Spleen (tissue), 7 donors: ENCODE measurements around the gene AKAP6.

Experiments
- POLR2A ChIP-seq, 3 donors: fragments of 450-650 bp; IDR thresholded peaks; one replicate each; pipeline ENCODE4 v1.5.1; 2017; ENCODE audit warnings: antibody characterized with exemption in 3 of 3, mild to moderate bottlenecking in 1 of 3
- POLR2AphosphoS5 ChIP-seq, 3 donors: sonication (generic); formaldehyde crosslinking; IDR thresholded peaks; one replicate each; pipeline ENCODE4 v1.5.1; 2017; ENCODE audit warnings: antibody characterized with exemption in 3 of 3
- TF ChIP-seq, protein P1 (sequence below), 11 experiments: fragments of 200-600 bp in 7 of 11; fragments of 450-650 bp in 4 of 11; sonication (generic) in 4 of 11; IDR thresholded peaks in 8 of 11; conservative IDR thresholded peaks in 3 of 11; 1 replicate in 7 of 11; 2 replicates in 4 of 11; pipeline versions ENCODE4 v1.4.0 to v1.8.0; 2016 to 2021; ENCODE audit warnings: antibody characterized with exemption in 11 of 11, inconsistent platforms in 4 of 11, mild to moderate bottlenecking in 1 of 11
- donor health status: DM: no; HTN: no; CAD: no; lungs with moderate emphysema.
- donor health status: DM: no; HTN: no; CAD: no.
- donor health status: DM: no; HTN: no; CAD: no.

DNA sequence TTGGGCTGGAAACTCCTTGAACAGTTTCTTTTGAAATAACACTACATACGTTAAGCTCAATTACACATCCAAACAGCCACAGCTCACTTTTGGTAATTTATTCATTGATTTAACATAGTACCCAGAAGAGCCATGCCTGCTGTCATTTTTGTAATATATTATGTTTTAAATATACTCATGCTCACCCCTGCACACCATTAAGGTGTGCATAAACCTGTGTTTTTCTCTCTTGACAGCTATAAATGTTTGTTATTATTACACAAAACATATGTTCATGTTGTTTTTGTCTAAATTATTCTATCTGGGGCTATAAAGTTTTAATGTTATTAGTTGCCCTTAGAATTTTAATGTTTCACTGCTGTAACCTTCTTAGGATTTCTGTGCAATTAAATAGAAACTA, 296.1 kb downstream of the AKAP6 start:
- TF ChIP-seq, protein P1, sequence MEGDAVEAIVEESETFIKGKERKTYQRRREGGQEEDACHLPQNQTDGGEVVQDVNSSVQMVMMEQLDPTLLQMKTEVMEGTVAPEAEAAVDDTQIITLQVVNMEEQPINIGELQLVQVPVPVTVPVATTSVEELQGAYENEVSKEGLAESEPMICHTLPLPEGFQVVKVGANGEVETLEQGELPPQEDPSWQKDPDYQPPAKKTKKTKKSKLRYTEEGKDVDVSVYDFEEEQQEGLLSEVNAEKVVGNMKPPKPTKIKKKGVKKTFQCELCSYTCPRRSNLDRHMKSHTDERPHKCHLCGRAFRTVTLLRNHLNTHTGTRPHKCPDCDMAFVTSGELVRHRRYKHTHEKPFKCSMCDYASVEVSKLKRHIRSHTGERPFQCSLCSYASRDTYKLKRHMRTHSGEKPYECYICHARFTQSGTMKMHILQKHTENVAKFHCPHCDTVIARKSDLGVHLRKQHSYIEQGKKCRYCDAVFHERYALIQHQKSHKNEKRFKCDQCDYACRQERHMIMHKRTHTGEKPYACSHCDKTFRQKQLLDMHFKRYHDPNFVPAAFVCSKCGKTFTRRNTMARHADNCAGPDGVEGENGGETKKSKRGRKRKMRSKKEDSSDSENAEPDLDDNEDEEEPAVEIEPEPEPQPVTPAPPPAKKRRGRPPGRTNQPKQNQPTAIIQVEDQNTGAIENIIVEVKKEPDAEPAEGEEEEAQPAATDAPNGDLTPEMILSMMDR (IDR thresholded peaks at IDR 0.05 in 8 of 11, conservative IDR thresholded peaks at IDR 0.05 in 3 of 11): no peak
- TF ChIP-seq POLR2AphosphoS5 (IDR thresholded peaks at IDR 0.05) (no peak), POLR2A (IDR thresholded peaks at IDR 0.05) (no peak)
